ENCODE results near the gene GLB1L3.

GLB1L3 gene

GRCh38 chr11:134275534-134276395 is at the start of gene GLB1L3:
GLB1L3 (plus strand) TSS chr11:134276379; CDS start chr11:134276741, 362 bp downstream.
- DNase-seq, result peak; percentile 47 to 68

- DNase-seq, result no peak
Measured at GRCh38 chr11:134226806-134227325, 49.3 kb upstream of the GLB1L3 start.

- no peak for DNase-seq
Measured at GRCh38 chr11:134228625-134229024, 47.6 kb upstream of the GLB1L3 start.

GRCh38 chr11:134229126-134229790 is 46.9 kb upstream of the GLB1L3 start:
- DNase-seq, result no peak

- DNase-seq, result no peak
Measured at GRCh38 chr11:134230339-134230738, 45.8 kb upstream of the GLB1L3 start.

GRCh38 chr11:134231958-134232659 is 44.1 kb upstream of the GLB1L3 start:
- DNase-seq, result no peak

GRCh38 chr11:134233729-134234179 is 42.4 kb upstream of the GLB1L3 start:
- no peak for DNase-seq

- no peak for DNase-seq
Measured at GRCh38 chr11:134235399-134235798, 40.8 kb upstream of the GLB1L3 start.

- DNase-seq, result no peak
Measured at GRCh38 chr11:134236834-134237556, 39.2 kb upstream of the GLB1L3 start.

- no peak for DNase-seq
Measured at GRCh38 chr11:134237557-134237922, 38.6 kb upstream of the GLB1L3 start.

- no peak for DNase-seq
Measured at GRCh38 chr11:134238956-134239355, 37.2 kb upstream of the GLB1L3 start.

GRCh38 chr11:134240592-134240991 is 35.6 kb upstream of the GLB1L3 start:
- DNase-seq, result no peak

GRCh38 chr11:134242376-134242775 is 33.8 kb upstream of the GLB1L3 start:
- peak in 1 of 2 experiments; percentile 50 for DNase-seq

GRCh38 chr11:134243913-134244312 is 32.3 kb upstream of the GLB1L3 start:
- peak in 1 of 2 experiments; percentile 24 for DNase-seq

- DNase-seq, result no peak
Measured at GRCh38 chr11:134244593-134244992, 31.6 kb upstream of the GLB1L3 start.

- no peak for DNase-seq
Measured at GRCh38 chr11:134245434-134245833, 30.7 kb upstream of the GLB1L3 start.

GRCh38 chr11:134246100-134246499 is 30.1 kb upstream of the GLB1L3 start:
- DNase-seq, result no peak

- DNase-seq, result no peak
Measured at GRCh38 chr11:134246678-134247077, 29.5 kb upstream of the GLB1L3 start.

- no peak for DNase-seq
Measured at GRCh38 chr11:134248910-134249480, 27.2 kb upstream of the GLB1L3 start.

GRCh38 chr11:134250246-134250645 is 25.9 kb upstream of the GLB1L3 start:
- no peak for DNase-seq

- no peak for DNase-seq
Measured at GRCh38 chr11:134250675-134251074, 25.5 kb upstream of the GLB1L3 start.
